GM12873 (cell line): ENCODE measurements around the gene SMCO2.

ENCODE experiments used
- CTCF ChIP-seq: IDR thresholded peaks from 2 replicates; pipeline ENCODE4 v1.5.1; 2012; ENCODE audit warnings: low read depth, mild to moderate bottlenecking, moderate library complexity, low read length, control low read depth; ENCODE audit not compliant: insufficient read depth; ENCODE audit errors: missing control alignments

SMCO2 gene

GRCh38 chr12:27505761-27506160 lies 59.2 kb downstream of the SMCO2 start:
- TF ChIP-seq CTCF = no peak

GRCh38 chr12:27506645-27507189 lies 60.2 kb downstream of the SMCO2 start:
- no peak for TF ChIP-seq CTCF

- no peak for TF ChIP-seq CTCF
Observed at GRCh38 chr12:27508736-27509431, 62.3 kb downstream of the SMCO2 start.

GRCh38 chr12:27511031-27511722 lies 64.6 kb downstream of the SMCO2 start:
- TF ChIP-seq CTCF = no peak

GRCh38 chr12:27511723-27512045 lies 65.1 kb downstream of the SMCO2 start:
- no peak for TF ChIP-seq CTCF

- no peak for TF ChIP-seq CTCF
Observed at GRCh38 chr12:27513155-27513824, 66.8 kb downstream of the SMCO2 start.

- no peak for TF ChIP-seq CTCF
Observed at GRCh38 chr12:27515671-27516070, 69.1 kb downstream of the SMCO2 start.
